Loucy (cell line): ENCODE results near the gene TMTC4.

Experiments
- H2AFZ ChIP-seq: fragments of 200-600 bp; sonication (generic); 2 replicates; pipeline ENCODE4 v1.6.0; 2016; ENCODE audit warnings: antibody characterized with exemption, mild to moderate bottlenecking, low read length, moderate library complexity
- H3F3A ChIP-seq: fragments of 200-600 bp; 2 replicates; pipeline ENCODE4 v1.6.0; 2016; ENCODE audit warnings: antibody characterized with exemption, low read depth, mild to moderate bottlenecking
- H3K27me3 ChIP-seq: fragments of 200-600 bp; sonication (generic); 2 replicates; pipeline ENCODE4 v1.6.1; 2014; ENCODE audit warnings: low read length, mild to moderate bottlenecking; ENCODE audit not compliant: insufficient read depth, poor library complexity, severe bottlenecking
- H3K36me3 ChIP-seq: fragments of 200-600 bp; sonication (generic); 2 replicates; pipeline ENCODE4 v1.6.1; 2016; ENCODE audit warnings: low read length; ENCODE audit not compliant: insufficient read depth
- H3K4me1 ChIP-seq: fragments of 200-600 bp; sonication (generic); 2 replicates; pipeline ENCODE4 v1.5.1; 2014; ENCODE audit warnings: low read length, mild to moderate bottlenecking; ENCODE audit not compliant: insufficient read depth, poor library complexity, severe bottlenecking
- H3K4me2 ChIP-seq: fragments of 200-600 bp; sonication (generic); 2 replicates; pipeline ENCODE4 v1.6.0; 2014; ENCODE audit warnings: antibody characterized with exemption, low read length, low read depth, mild to moderate bottlenecking; ENCODE audit not compliant: poor library complexity, severe bottlenecking
- H3K4me3 ChIP-seq: fragments of 200-600 bp; sonication (generic); 2 replicates; pipeline ENCODE4 v1.5.1; 2014; ENCODE audit warnings: low read length, mild to moderate bottlenecking, mixed read lengths; ENCODE audit not compliant: poor library complexity, severe bottlenecking
- H3K79me2 ChIP-seq: fragments of 200-600 bp; sonication (generic); 2 replicates; pipeline ENCODE4 v1.6.1; 2014; ENCODE audit warnings: low read length; ENCODE audit not compliant: insufficient read depth
- H3K9ac ChIP-seq: fragments of 200-600 bp; sonication (generic); 2 replicates; pipeline ENCODE4 v1.6.0; 2014; ENCODE audit warnings: mild to moderate bottlenecking, low read depth, low read length, moderate library complexity; ENCODE audit not compliant: poor library complexity, severe bottlenecking
- H3K9me2 ChIP-seq: fragments of 200-600 bp; sonication (generic); replicated peaks from 2 replicates; pipeline ENCODE4 v1.6.1; 2016; ENCODE audit warnings: low read depth, low read length, mixed read lengths
- H3K9me3 ChIP-seq: fragments of 200-600 bp; sonication (generic); 2 replicates; pipeline ENCODE4 v1.6.1; 2014; ENCODE audit warnings: mild to moderate bottlenecking, antibody characterized with exemption, low read length, low read depth; ENCODE audit not compliant: insufficient read depth
- H4K20me1 ChIP-seq: fragments of 200-600 bp; sonication (generic); 2 replicates; pipeline ENCODE4 v1.6.0; 2014; ENCODE audit warnings: antibody characterized with exemption, low read length, mild to moderate bottlenecking; ENCODE audit not compliant: insufficient read depth, poor library complexity, severe bottlenecking
- CTCF ChIP-seq: fragments of 200-600 bp; sonication (generic); conservative IDR thresholded peaks from 2 replicates; pipeline ENCODE4 v1.5.1; 2014; ENCODE audit warnings: mild to moderate bottlenecking, antibody characterized with exemption, low read length
- EZH2phosphoT487 ChIP-seq: fragments of 200-600 bp; IDR thresholded peaks from 2 replicates; pipeline ENCODE4 v1.6.1; 2018; ENCODE audit warnings: antibody characterized with exemption, mild to moderate bottlenecking, moderate library complexity, borderline replicate concordance

TMTC4 gene

GRCh38 chr13:100610391-100611347 lies 63.9 kb downstream of the TMTC4 start:
- no peak for TF ChIP-seq EZH2phosphoT487
- TF ChIP-seq CTCF = no peak
- Histone ChIP-seq H2AFZ (no peak overlapping the region), H3K4me3 (no peak overlapping the region), H3K27me3 (no peaks in the 10 kb centered on the region), H3K4me1 (peaks cover 22% of the 10 kb centered on the region), H3F3A (no peaks in the 10 kb centered on the region), H3K79me2 (no peaks in the 10 kb centered on the region), H3K4me2 (no peak overlapping the region), H3K9ac (no peak overlapping the region), H3K9me2 (no peaks in the 10 kb centered on the region), H3K9me3 (no peaks in the 10 kb centered on the region), H4K20me1 (no peaks in the 10 kb centered on the region), H3K36me3 (peaks cover 7% of the 10 kb centered on the region; the same call in 1 of the 2 replicates)

GRCh38 chr13:100608906-100609305 lies 65.7 kb downstream of the TMTC4 start:
- Histone ChIP-seq H4K20me1 (no peaks in the 10 kb centered on the region), H3K4me2 (no peak overlapping the region), H2AFZ (no peak overlapping the region)

GRCh38 chr13:100608489-100608888 lies 66.1 kb downstream of the TMTC4 start:
- no peak overlapping the region for H3K4me3 ChIP-seq
- H3K36me3 ChIP-seq = peaks cover 7% of the 10 kb centered on the region; the same call in 1 of the 2 replicates
- no peaks in the 10 kb centered on the region for H3K79me2 ChIP-seq
- H2AFZ ChIP-seq = no peak overlapping the region
- no peaks in the 10 kb centered on the region for H4K20me1 ChIP-seq
- H3F3A ChIP-seq = no peaks in the 10 kb centered on the region
- no peak for TF ChIP-seq EZH2phosphoT487
- TF ChIP-seq CTCF = no peak
- H3K27me3 ChIP-seq = no peaks in the 10 kb centered on the region
- peaks cover 22% of the 10 kb centered on the region for H3K4me1 ChIP-seq
- no peak overlapping the region for H3K4me2 ChIP-seq
- no peak overlapping the region for H3K9ac ChIP-seq
- H3K9me2 ChIP-seq = no peaks in the 10 kb centered on the region
- no peaks in the 10 kb centered on the region for H3K9me3 ChIP-seq

More at GRCh38 chr13:100608906-100609305, 65.7 kb downstream of the TMTC4 start:
- Histone ChIP-seq H3K36me3 (peaks cover 7% of the 10 kb centered on the region; the same call in 1 of the 2 replicates), H3K9me2 (no peaks in the 10 kb centered on the region), H3K27me3 (no peaks in the 10 kb centered on the region), H3K79me2 (no peaks in the 10 kb centered on the region), H3F3A (no peaks in the 10 kb centered on the region), H3K4me1 (peaks cover 22% of the 10 kb centered on the region), H3K9me3 (no peaks in the 10 kb centered on the region), H3K9ac (no peak overlapping the region), H3K4me3 (no peak overlapping the region)
- no peak for TF ChIP-seq EZH2phosphoT487
- TF ChIP-seq CTCF = no peak
